ENCODE measurements around the gene SNAPC4. TPM values are rescaled to one million over a fixed set of nuclear protein-coding genes. Genes with fewer than 3 reads are reported as not detected.
"Not testable (repeated sequence)": the region's sequence is repeated elsewhere in the genome, so short reads cannot be mapped to it uniquely, and the experiment has no call there.

Gene SNAPC4
- total and polyA plus RNA-seq, 5 experiments from 2014 or later: 0.90 to 15.6 (median 2.0) TPM

- H3K9me3 Mint-ChIP-seq: no peaks in the 10 kb centered on the region
- POLR2A ChIA-PET: no interaction called here
- H3K4me3 Mint-ChIP-seq: no peak overlapping the region
- no peaks in the 10 kb centered on the region for H3K36me3 Mint-ChIP-seq
- DNase-seq (no peak), ATAC-seq (no peak)
- H3K27ac Mint-ChIP-seq: peak overlapping the region in 1 of 10 donors; percentile 31
- no peaks in the 10 kb centered on the region for H3K4me1 Mint-ChIP-seq
- H3K27me3 Mint-ChIP-seq: no peaks in the 10 kb centered on the region
Measured at GRCh38 chr9:136352682-136353081, 47.3 kb downstream of the SNAPC4 start.

DNA sequence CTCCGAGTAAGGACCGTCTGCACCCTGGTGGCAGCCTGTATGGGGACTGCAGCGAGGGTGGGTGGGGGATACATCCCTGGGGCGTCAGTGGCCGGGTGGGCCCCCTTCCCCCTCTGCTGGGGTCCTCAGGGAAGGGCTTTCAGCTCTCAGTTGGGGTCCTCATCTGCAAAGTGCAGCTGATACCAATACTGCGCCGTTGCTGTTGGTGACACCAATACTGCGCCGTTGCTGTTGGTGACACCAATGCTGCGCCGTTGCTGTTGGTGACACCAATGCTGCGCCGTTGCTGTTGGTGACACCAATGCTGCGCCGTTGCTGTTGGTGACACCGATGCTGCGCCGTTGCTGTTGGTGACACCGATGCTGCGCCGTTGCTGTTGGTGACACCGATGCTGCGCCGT lies 48.1 kb downstream of the SNAPC4 start:
- H3K36me3 Mint-ChIP-seq, DNase-seq, H3K4me1 Mint-ChIP-seq, H3K27ac Mint-ChIP-seq, H3K9me3 Mint-ChIP-seq, H3K4me3 Mint-ChIP-seq, POLR2A ChIA-PET, H3K27me3 Mint-ChIP-seq: not testable (repeated sequence)
- peak in 1 of 2 donors; percentile 28 for ATAC-seq

DNA sequence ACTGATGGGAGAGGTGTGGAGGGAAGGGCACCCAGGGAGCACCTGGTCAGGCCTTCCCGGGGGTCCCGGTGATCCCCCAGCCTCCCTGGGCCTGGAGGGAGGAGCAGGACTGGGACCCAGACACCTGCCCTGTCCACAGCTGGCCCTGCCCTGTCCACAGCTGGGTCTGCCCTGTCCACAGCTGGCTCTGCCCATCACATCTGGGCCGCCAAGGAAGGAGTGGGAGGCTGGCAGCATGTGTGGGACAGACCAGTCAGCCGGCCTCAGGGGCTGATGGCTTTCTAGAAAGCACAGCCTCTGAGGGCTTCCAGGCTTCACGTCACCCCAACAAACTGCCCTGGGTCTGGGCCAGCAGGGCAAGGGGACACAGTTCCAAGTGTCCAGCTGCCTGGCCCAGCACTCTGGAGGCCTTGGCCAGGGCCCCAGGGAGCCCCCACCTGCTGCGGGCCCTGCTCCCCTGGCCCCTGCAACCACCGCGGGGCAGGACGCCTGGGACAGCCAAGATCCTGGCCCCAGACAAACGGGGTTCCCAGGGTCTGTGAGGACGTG lies 48.6 kb downstream of the SNAPC4 start:
- no peaks in the 10 kb centered on the region for H3K4me1 Mint-ChIP-seq
- H3K27ac Mint-ChIP-seq: no peak overlapping the region
- H3K9me3 Mint-ChIP-seq: no peaks in the 10 kb centered on the region
- no peak overlapping the region for H3K4me3 Mint-ChIP-seq
- POLR2A ChIA-PET: no interaction called here
- no peak for DNase-seq
- no peak for ATAC-seq
- no peaks in the 10 kb centered on the region for H3K27me3 Mint-ChIP-seq
- no peaks in the 10 kb centered on the region for H3K36me3 Mint-ChIP-seq

Other genes with a start within 250 kb of the SNAPC4 start
- not detected for gene LHX3, start 195.0 kb downstream of the SNAPC4 start, total RNA-seq
- not detected for gene LHX3, start 195.0 kb downstream of the SNAPC4 start, polyA plus RNA-seq
- gene QSOX2, start 154.4 kb downstream of the SNAPC4 start, total RNA-seq: 10 to 100 TPM; 15.5 to 15.9 TPM
- gene QSOX2, start 154.4 kb downstream of the SNAPC4 start, polyA plus RNA-seq: under 1 TPM; 0.50 to 0.86 (median 0.55) TPM
- gene CCDC187, start 96.1 kb downstream of the SNAPC4 start, total RNA-seq: not detected
- not detected for gene CCDC187, start 96.1 kb downstream of the SNAPC4 start, polyA plus RNA-seq
- gene GPSM1, start 72.6 kb downstream of the SNAPC4 start, total RNA-seq: 10 to 100 TPM; 10.0 to 11.6 TPM
- gene GPSM1, start 72.6 kb downstream of the SNAPC4 start, polyA plus RNA-seq: under 1 TPM; 0.50 to 0.98 (median 0.82) TPM
- gene DNLZ, start 36.4 kb downstream of the SNAPC4 start, total RNA-seq: 10 to 100 TPM; 32.8 to 33.3 TPM
- gene DNLZ, start 36.4 kb downstream of the SNAPC4 start, polyA plus RNA-seq: 10 to 100 TPM; 51.6 to 58.1 (median 52.9) TPM
- gene CARD9, start 26.5 kb downstream of the SNAPC4 start, total RNA-seq: under 1 TPM; 0.70 to 0.85 TPM
- under 1 TPM; 0.08 to 0.21 (median 0.12) TPM for gene CARD9, start 26.5 kb downstream of the SNAPC4 start, polyA plus RNA-seq
- 10 to 100 TPM; 88.1 to 96.0 TPM for gene ENTR1, start 10.4 kb upstream of the SNAPC4 start, total RNA-seq
- gene ENTR1, start 10.4 kb upstream of the SNAPC4 start, polyA plus RNA-seq: 10 to 100 TPM in 2 of 3 donors, 1 to 10 TPM in 1; 9.7 to 16.8 (median 11.4) TPM
- 10 to 100 TPM; 67.8 to 73.2 TPM for gene PMPCA, start 10.5 kb upstream of the SNAPC4 start, total RNA-seq
- gene PMPCA, start 10.5 kb upstream of the SNAPC4 start, polyA plus RNA-seq: 10 to 100 TPM; 37.0 to 47.0 (median 42.1) TPM
- 10 to 100 TPM; 26.4 to 27.3 TPM for gene INPP5E, start 39.7 kb upstream of the SNAPC4 start, total RNA-seq
- 1 to 10 TPM in 2 of 3 donors, under 1 TPM in 1; 0.90 to 4.4 (median 2.1) TPM for gene INPP5E, start 39.7 kb upstream of the SNAPC4 start, polyA plus RNA-seq
- 10 to 100 TPM; 83.4 to 84.8 TPM for gene SEC16A, start 82.9 kb upstream of the SNAPC4 start, total RNA-seq
- gene SEC16A, start 82.9 kb upstream of the SNAPC4 start, polyA plus RNA-seq: 10 to 100 TPM; 14.2 to 35.8 (median 26.2) TPM
- gene NOTCH1, start 145.9 kb upstream of the SNAPC4 start, total RNA-seq: 10 to 100 TPM; 76.2 to 84.3 TPM
- 1 to 10 TPM; 1.3 to 5.9 (median 1.6) TPM for gene NOTCH1, start 145.9 kb upstream of the SNAPC4 start, polyA plus RNA-seq